ENCODE measurements around the gene BCAS3.

Gene BCAS3

DNA sequence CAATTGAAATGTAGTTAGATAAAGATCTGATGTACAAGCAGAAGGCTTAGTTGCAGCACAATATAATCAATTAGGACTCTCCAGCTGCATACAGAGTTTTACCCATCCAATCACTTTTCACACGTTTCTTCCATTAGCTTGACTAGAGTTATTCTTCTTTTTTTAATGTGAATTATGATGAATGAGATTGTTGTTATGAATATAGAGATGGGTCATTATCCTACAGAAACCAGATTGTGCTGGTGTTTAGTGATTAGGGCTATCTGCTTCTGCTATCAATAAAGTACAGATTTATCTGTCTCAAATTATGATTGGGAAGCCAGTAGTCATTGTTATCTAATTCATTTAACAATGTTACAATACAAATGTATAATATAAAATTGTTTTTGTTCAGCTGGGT, 500.6 kb downstream of the BCAS3 start:
- TF ChIP-seq CEBPB (IDR thresholded peaks at IDR 0.05) (no peak), ZBTB7A (IDR thresholded peaks at IDR 0.05; ENCODE audit: low read depth) (no peak), NFIC (IDR thresholded peaks at IDR 0.05) (no peak), TCF12 (IDR thresholded peaks at IDR 0.05; ENCODE audit: low read depth) (no peak), YY1 (IDR thresholded peaks at IDR 0.05; ENCODE audit: low read depth) (no peak), RAD21 (IDR thresholded peaks at IDR 0.05; ENCODE audit: low read depth) (no peak), EP300 (IDR thresholded peaks at IDR 0.05; ENCODE audit: borderline replicate concordance) (no peak), TAF1 (IDR thresholded peaks at IDR 0.05; ENCODE audit: low read depth) (no peak), CREB1 (IDR thresholded peaks at IDR 0.05; ENCODE audit: low read depth) (no peak), FOXM1 (IDR thresholded peaks at IDR 0.05; ENCODE audit: borderline replicate concordance, low read depth) (no peak), TEAD4 (IDR thresholded peaks at IDR 0.05) (no peak), EGR1 (IDR thresholded peaks at IDR 0.05) (no peak)
- TF ChIP-seq, protein P1, sequence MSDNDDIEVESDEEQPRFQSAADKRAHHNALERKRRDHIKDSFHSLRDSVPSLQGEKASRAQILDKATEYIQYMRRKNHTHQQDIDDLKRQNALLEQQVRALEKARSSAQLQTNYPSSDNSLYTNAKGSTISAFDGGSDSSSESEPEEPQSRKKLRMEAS (IDR thresholded peaks at IDR 0.05) = no peak
- TF ChIP-seq, protein P2, sequence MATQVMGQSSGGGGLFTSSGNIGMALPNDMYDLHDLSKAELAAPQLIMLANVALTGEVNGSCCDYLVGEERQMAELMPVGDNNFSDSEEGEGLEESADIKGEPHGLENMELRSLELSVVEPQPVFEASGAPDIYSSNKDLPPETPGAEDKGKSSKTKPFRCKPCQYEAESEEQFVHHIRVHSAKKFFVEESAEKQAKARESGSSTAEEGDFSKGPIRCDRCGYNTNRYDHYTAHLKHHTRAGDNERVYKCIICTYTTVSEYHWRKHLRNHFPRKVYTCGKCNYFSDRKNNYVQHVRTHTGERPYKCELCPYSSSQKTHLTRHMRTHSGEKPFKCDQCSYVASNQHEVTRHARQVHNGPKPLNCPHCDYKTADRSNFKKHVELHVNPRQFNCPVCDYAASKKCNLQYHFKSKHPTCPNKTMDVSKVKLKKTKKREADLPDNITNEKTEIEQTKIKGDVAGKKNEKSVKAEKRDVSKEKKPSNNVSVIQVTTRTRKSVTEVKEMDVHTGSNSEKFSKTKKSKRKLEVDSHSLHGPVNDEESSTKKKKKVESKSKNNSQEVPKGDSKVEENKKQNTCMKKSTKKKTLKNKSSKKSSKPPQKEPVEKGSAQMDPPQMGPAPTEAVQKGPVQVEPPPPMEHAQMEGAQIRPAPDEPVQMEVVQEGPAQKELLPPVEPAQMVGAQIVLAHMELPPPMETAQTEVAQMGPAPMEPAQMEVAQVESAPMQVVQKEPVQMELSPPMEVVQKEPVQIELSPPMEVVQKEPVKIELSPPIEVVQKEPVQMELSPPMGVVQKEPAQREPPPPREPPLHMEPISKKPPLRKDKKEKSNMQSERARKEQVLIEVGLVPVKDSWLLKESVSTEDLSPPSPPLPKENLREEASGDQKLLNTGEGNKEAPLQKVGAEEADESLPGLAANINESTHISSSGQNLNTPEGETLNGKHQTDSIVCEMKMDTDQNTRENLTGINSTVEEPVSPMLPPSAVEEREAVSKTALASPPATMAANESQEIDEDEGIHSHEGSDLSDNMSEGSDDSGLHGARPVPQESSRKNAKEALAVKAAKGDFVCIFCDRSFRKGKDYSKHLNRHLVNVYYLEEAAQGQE (IDR thresholded peaks at IDR 0.05; ENCODE audit: low read depth) = no peak
- TF ChIP-seq, protein P3, sequence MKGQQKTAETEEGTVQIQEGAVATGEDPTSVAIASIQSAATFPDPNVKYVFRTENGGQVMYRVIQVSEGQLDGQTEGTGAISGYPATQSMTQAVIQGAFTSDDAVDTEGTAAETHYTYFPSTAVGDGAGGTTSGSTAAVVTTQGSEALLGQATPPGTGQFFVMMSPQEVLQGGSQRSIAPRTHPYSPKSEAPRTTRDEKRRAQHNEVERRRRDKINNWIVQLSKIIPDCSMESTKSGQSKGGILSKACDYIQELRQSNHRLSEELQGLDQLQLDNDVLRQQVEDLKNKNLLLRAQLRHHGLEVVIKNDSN (IDR thresholded peaks at IDR 0.05) = no peak

DNA sequence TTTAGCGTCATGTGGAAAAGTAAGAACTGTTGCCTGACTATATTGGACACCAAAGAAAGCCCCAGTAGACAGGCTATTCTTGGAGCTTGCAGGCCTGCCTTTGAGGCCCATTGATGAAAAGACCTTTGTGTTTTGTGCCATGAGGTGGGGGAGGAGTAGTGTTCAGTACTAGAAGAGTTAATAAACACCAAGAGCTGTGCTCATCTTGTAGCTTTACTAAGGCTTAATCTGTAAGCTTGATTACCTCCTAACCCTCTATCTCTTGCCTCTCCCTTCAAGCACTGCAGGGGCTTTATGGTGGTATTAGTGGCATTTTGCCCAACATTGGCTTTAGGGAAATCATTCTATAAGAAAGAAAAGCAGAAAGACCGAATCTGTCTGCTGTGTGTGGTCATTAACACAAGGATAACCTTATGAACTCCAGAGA, 501.7 kb downstream of the BCAS3 start:
- TF ChIP-seq CREB1 (IDR thresholded peaks at IDR 0.05; ENCODE audit: low read depth) = no peak
- TF ChIP-seq EGR1 (IDR thresholded peaks at IDR 0.05) = no peak
- TF ChIP-seq, protein P3 (IDR thresholded peaks at IDR 0.05) = no peak
- TF ChIP-seq, protein P1 (IDR thresholded peaks at IDR 0.05) = no peak
- TF ChIP-seq TEAD4 (IDR thresholded peaks at IDR 0.05) = no peak
- TF ChIP-seq, protein P2 (IDR thresholded peaks at IDR 0.05; ENCODE audit: low read depth) = no peak
- TF ChIP-seq NFIC (IDR thresholded peaks at IDR 0.05) = no peak
- TF ChIP-seq TAF1 (IDR thresholded peaks at IDR 0.05; ENCODE audit: low read depth) = no peak
- TF ChIP-seq TCF12 (IDR thresholded peaks at IDR 0.05; ENCODE audit: low read depth) = no peak
- TF ChIP-seq FOXM1 (IDR thresholded peaks at IDR 0.05; ENCODE audit: borderline replicate concordance, low read depth) = no peak
- no peak for TF ChIP-seq YY1 (IDR thresholded peaks at IDR 0.05; ENCODE audit: low read depth)

DNA sequence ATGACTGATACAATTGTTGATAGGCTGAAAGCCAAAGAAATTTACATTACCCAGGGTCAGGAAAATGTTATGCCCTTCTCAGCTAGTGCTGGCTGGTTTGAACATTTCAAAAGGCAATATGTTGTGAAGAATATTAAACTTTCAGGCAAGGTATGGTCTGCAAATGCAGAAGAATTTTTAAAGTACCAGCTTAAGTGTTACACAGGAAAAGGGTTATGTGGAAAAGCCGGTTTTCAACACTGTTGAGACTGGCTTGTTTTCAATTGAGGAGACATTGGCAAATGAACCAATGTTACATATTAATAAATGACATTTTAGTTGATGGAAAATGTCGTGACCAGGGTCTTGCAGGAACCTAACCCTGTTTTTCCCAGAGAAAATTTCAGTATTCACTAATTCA, 506.1 kb downstream of the BCAS3 start:
- no peak for TF ChIP-seq EGR1 (IDR thresholded peaks at IDR 0.05)
- TF ChIP-seq TEAD4 (IDR thresholded peaks at IDR 0.05) = no peak
- no peak for TF ChIP-seq EP300 (IDR thresholded peaks at IDR 0.05; ENCODE audit: borderline replicate concordance)
- TF ChIP-seq TAF1 (IDR thresholded peaks at IDR 0.05; ENCODE audit: low read depth) = no peak
- TF ChIP-seq TCF12 (IDR thresholded peaks at IDR 0.05; ENCODE audit: low read depth) = no peak
- TF ChIP-seq, protein P3 (IDR thresholded peaks at IDR 0.05) = no peak
- TF ChIP-seq, protein P1 (IDR thresholded peaks at IDR 0.05) = no peak
- TF ChIP-seq, protein P2 (IDR thresholded peaks at IDR 0.05; ENCODE audit: low read depth) = no peak
- TF ChIP-seq FOXM1 (IDR thresholded peaks at IDR 0.05; ENCODE audit: borderline replicate concordance, low read depth) = no peak
- no peak for TF ChIP-seq YY1 (IDR thresholded peaks at IDR 0.05; ENCODE audit: low read depth)
- no peak for TF ChIP-seq NFIC (IDR thresholded peaks at IDR 0.05)
- TF ChIP-seq CEBPB (IDR thresholded peaks at IDR 0.05) = no peak
- no peak for TF ChIP-seq RAD21 (IDR thresholded peaks at IDR 0.05; ENCODE audit: low read depth)
- TF ChIP-seq CREB1 (IDR thresholded peaks at IDR 0.05; ENCODE audit: low read depth) = no peak
- no peak for TF ChIP-seq ZBTB7A (IDR thresholded peaks at IDR 0.05; ENCODE audit: low read depth)

DNA sequence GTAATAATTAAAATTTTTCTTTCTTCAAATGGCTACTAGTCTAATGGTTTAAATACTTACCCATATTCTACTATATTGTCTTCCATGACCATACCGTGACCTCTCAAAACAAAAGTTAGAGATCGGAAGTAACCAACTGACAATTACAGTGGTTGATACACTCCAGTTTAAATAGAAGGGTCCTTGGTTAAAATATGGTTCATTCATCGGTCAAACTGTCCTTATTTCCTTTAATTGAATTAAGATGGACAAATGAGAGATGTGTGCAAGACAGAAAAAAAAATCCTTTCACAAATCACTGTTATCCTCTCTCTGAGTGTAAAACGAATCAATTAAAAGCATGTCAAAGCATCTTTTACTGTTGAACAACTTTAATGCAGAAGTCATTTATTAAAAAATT, 507.7 kb downstream of the BCAS3 start:
- TF ChIP-seq, protein P1 (IDR thresholded peaks at IDR 0.05) = no peak
- TF ChIP-seq RAD21 (IDR thresholded peaks at IDR 0.05; ENCODE audit: low read depth) = no peak
- no peak for TF ChIP-seq EGR1 (IDR thresholded peaks at IDR 0.05)
- no peak for TF ChIP-seq ZBTB7A (IDR thresholded peaks at IDR 0.05; ENCODE audit: low read depth)
- TF ChIP-seq CEBPB (IDR thresholded peaks at IDR 0.05) = no peak
- TF ChIP-seq YY1 (IDR thresholded peaks at IDR 0.05; ENCODE audit: low read depth) = no peak
- TF ChIP-seq, protein P3 (IDR thresholded peaks at IDR 0.05) = no peak
- no peak for TF ChIP-seq NFIC (IDR thresholded peaks at IDR 0.05)
- no peak for TF ChIP-seq FOXM1 (IDR thresholded peaks at IDR 0.05; ENCODE audit: borderline replicate concordance, low read depth)
- no peak for TF ChIP-seq EP300 (IDR thresholded peaks at IDR 0.05; ENCODE audit: borderline replicate concordance)
- no peak for TF ChIP-seq TAF1 (IDR thresholded peaks at IDR 0.05; ENCODE audit: low read depth)
- no peak for TF ChIP-seq TCF12 (IDR thresholded peaks at IDR 0.05; ENCODE audit: low read depth)
- TF ChIP-seq CREB1 (IDR thresholded peaks at IDR 0.05; ENCODE audit: low read depth) = no peak
- TF ChIP-seq, protein P2 (IDR thresholded peaks at IDR 0.05; ENCODE audit: low read depth) = no peak

All from Ishikawa (cell line).